ENCODE results near the gene ALAS1.

- TF ChIP-seq CTCF (IDR thresholded peaks at IDR 0.05; ENCODE audit: insufficient read depth, low read depth, low read length) (no peak), EZH2 (IDR thresholded peaks at IDR 0.05; ENCODE audit: insufficient read depth, low read length) (no peak)
These were observed 48.9 kb downstream of the ALAS1 start for GRCh38 chr3:52246728-52247408.
